SK-N-SH treated with all-trans-retinoic acid at 6 μM for 48 hours (cell line): ENCODE data around the gene COL23A1.

Experiments
- CSDC2 ChIP-seq: fragments of 250-450 bp; sonication (Bioruptor Pico); IDR thresholded peaks from 2 replicates; pipeline ENCODE4 v1.5.0; 2020; ENCODE audit warnings: mild to moderate bottlenecking, moderate library complexity
- ISL1 ChIP-seq: fragments of 250-450 bp; sonication (Bioruptor Pico); IDR thresholded peaks from 2 replicates; pipeline ENCODE4 v2.1.2; 2022; ENCODE audit warnings: mild to moderate bottlenecking, moderate library complexity
- RARB ChIP-seq: fragments of 250-450 bp; sonication (Bioruptor Pico); IDR thresholded peaks from 2 replicates; pipeline ENCODE4 v1.8.0; 2021; ENCODE audit warnings: mild to moderate bottlenecking, moderate library complexity
- ZNF70 ChIP-seq: fragments of 450-650 bp; formaldehyde crosslinking; IDR thresholded peaks from 2 replicates; pipeline ENCODE4 v1.5.0; 2020; ENCODE audit warnings: mild to moderate bottlenecking, moderate library complexity
- TF ChIP-seq, protein P1 (sequence below): fragments of 250-450 bp; sonication (Bioruptor Pico); IDR thresholded peaks from 2 replicates; pipeline ENCODE4 v1.8.0; 2020; ENCODE audit warnings: mild to moderate bottlenecking, moderate library complexity, borderline replicate concordance
- TF ChIP-seq, protein P2 (sequence below): fragments of 250-450 bp; sonication (Bioruptor Pico); IDR thresholded peaks from 2 replicates; pipeline ENCODE4 v1.5.1; 2020; ENCODE audit warnings: low read depth, mild to moderate bottlenecking, moderate library complexity

- TF ChIP-seq ZNF70 (CRISPR knock-in tag) (no peak), ISL1 (CRISPR knock-in tag) (no peak), CSDC2 (no peak), RARB (CRISPR knock-in tag) (no peak)
- TF ChIP-seq, protein P1, sequence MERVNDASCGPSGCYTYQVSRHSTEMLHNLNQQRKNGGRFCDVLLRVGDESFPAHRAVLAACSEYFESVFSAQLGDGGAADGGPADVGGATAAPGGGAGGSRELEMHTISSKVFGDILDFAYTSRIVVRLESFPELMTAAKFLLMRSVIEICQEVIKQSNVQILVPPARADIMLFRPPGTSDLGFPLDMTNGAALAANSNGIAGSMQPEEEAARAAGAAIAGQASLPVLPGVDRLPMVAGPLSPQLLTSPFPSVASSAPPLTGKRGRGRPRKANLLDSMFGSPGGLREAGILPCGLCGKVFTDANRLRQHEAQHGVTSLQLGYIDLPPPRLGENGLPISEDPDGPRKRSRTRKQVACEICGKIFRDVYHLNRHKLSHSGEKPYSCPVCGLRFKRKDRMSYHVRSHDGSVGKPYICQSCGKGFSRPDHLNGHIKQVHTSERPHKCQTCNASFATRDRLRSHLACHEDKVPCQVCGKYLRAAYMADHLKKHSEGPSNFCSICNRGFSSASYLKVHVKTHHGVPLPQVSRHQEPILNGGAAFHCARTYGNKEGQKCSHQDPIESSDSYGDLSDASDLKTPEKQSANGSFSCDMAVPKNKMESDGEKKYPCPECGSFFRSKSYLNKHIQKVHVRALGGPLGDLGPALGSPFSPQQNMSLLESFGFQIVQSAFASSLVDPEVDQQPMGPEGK (CRISPR knock-in tag) = no peak
- TF ChIP-seq, protein P2, sequence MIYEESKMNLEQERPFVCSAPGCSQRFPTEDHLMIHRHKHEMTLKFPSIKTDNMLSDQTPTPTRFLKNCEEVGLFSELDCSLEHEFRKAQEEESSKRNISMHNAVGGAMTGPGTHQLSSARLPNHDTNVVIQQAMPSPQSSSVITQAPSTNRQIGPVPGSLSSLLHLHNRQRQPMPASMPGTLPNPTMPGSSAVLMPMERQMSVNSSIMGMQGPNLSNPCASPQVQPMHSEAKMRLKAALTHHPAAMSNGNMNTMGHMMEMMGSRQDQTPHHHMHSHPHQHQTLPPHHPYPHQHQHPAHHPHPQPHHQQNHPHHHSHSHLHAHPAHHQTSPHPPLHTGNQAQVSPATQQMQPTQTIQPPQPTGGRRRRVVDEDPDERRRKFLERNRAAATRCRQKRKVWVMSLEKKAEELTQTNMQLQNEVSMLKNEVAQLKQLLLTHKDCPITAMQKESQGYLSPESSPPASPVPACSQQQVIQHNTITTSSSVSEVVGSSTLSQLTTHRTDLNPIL (CRISPR knock-in tag) = no peak
Observed at GRCh38 chr5:178577376-178577839, 12.8 kb downstream of the COL23A1 start.
